HuH-7 (cell line): ENCODE measurements around the gene ITPR1.

Experiments
- DNase-seq: peaks from one replicate; pipeline ENCODE4 v3.0.0; 2011; ENCODE audit warnings: low spot score

Gene ITPR1

GRCh38 chr3:4782095-4782494 is 288.9 kb downstream of the ITPR1 start:
- DNase-seq: no peak

GRCh38 chr3:4785551-4785950 is 292.4 kb downstream of the ITPR1 start:
- no peak for DNase-seq

GRCh38 chr3:4786431-4786830 is 293.3 kb downstream of the ITPR1 start:
- no peak for DNase-seq

GRCh38 chr3:4791358-4791757 is 298.2 kb downstream of the ITPR1 start:
- DNase-seq: no peak

- no peak for DNase-seq
Observed at GRCh38 chr3:4793311-4793710, 300.2 kb downstream of the ITPR1 start.

- DNase-seq: no peak
Observed at GRCh38 chr3:4794331-4794730, 301.2 kb downstream of the ITPR1 start.

GRCh38 chr3:4794798-4795197 is 301.6 kb downstream of the ITPR1 start:
- DNase-seq: no peak

GRCh38 chr3:4795905-4796304 is 302.8 kb downstream of the ITPR1 start:
- no peak for DNase-seq

- no peak for DNase-seq
Observed at GRCh38 chr3:4797201-4797705, 304.1 kb downstream of the ITPR1 start.

GRCh38 chr3:4799266-4800256 is 306.4 kb downstream of the ITPR1 start:
- no peak for DNase-seq

GRCh38 chr3:4800595-4800994 is 307.4 kb downstream of the ITPR1 start:
- no peak for DNase-seq

GRCh38 chr3:4801892-4802291 is 308.7 kb downstream of the ITPR1 start:
- no peak for DNase-seq

- no peak for DNase-seq
Observed at GRCh38 chr3:4802903-4803302, 309.8 kb downstream of the ITPR1 start.

GRCh38 chr3:4804161-4805058 is 311.3 kb downstream of the ITPR1 start:
- no peak for DNase-seq

GRCh38 chr3:4805662-4806061 is 312.5 kb downstream of the ITPR1 start:
- no peak for DNase-seq

GRCh38 chr3:4806535-4807108 is 313.5 kb downstream of the ITPR1 start:
- no peak for DNase-seq

GRCh38 chr3:4807381-4808280 is 314.5 kb downstream of the ITPR1 start:
- no peak for DNase-seq

GRCh38 chr3:4808637-4809036 is 315.5 kb downstream of the ITPR1 start:
- no peak for DNase-seq

GRCh38 chr3:4809922-4810321 is 316.8 kb downstream of the ITPR1 start:
- no peak for DNase-seq

GRCh38 chr3:4812591-4812990 is 319.4 kb downstream of the ITPR1 start:
- no peak for DNase-seq

GRCh38 chr3:4813909-4814304 is 320.8 kb downstream of the ITPR1 start:
- no peak for DNase-seq
